ENCODE measurements around the gene FITM1. TPM values are rescaled to one million over a fixed set of nuclear protein-coding genes. Genes with fewer than 3 reads are reported as not detected.

Gene FITM1
- total RNA-seq, 1 experiment from 2014 or later, result not detected

GRCh38 chr14:24114532-24115421 lies 15.7 kb upstream of the FITM1 start, which contains the start of the genes DCAF11 and NRL:
DCAF11 (plus strand) TSS chr14:24114777; CDS start chr14:24115595, 818 bp downstream.
NRL (minus strand) TSS chr14:24114949; CDS start chr14:24082848, 32,101 bp downstream.
- DNase-seq (ENCODE audit: low read depth), result peak; percentile 99
- in situ Hi-C loops (cut with HindIII; ENCODE audit: low pct_unique_long_range_greater_than_20kb, low sequenced_read_pairs), result no loop called here

GRCh38 chr14:24115422-24116127 lies 14.9 kb upstream of the FITM1 start:
- no peak for DNase-seq (ENCODE audit: low read depth)
- in situ Hi-C loops (cut with HindIII; ENCODE audit: low pct_unique_long_range_greater_than_20kb, low sequenced_read_pairs), result no loop called here

- DNase-seq (ENCODE audit: low read depth), result no peak
- in situ Hi-C loops (cut with HindIII; ENCODE audit: low pct_unique_long_range_greater_than_20kb, low sequenced_read_pairs), result no loop called here
Measured at GRCh38 chr14:24116128-24116814, 14.2 kb upstream of the FITM1 start.

- DNase-seq (ENCODE audit: low read depth), result no peak
- in situ Hi-C loops (cut with HindIII; ENCODE audit: low pct_unique_long_range_greater_than_20kb, low sequenced_read_pairs), result no loop called here
Measured at GRCh38 chr14:24117179-24117578, 13.3 kb upstream of the FITM1 start.

GRCh38 chr14:24119691-24120090 lies 10.8 kb upstream of the FITM1 start:
- no peak for DNase-seq (ENCODE audit: low read depth)
- in situ Hi-C loops (cut with HindIII; ENCODE audit: low pct_unique_long_range_greater_than_20kb, low sequenced_read_pairs), result no loop called here

- in situ Hi-C loops (cut with HindIII; ENCODE audit: low pct_unique_long_range_greater_than_20kb, low sequenced_read_pairs), result no loop called here
Measured at GRCh38 chr14:24121210-24121609, 9.2 kb upstream of the FITM1 start.

GRCh38 chr14:24122416-24122815 lies 8.0 kb upstream of the FITM1 start:
- no peak for DNase-seq (ENCODE audit: low read depth)
- in situ Hi-C loops (cut with HindIII; ENCODE audit: low pct_unique_long_range_greater_than_20kb, low sequenced_read_pairs), result no loop called here

More at GRCh38 chr14:24121210-24121609, 9.2 kb upstream of the FITM1 start:
- DNase-seq (ENCODE audit: low read depth), result no peak

- in situ Hi-C loops (cut with HindIII; ENCODE audit: low pct_unique_long_range_greater_than_20kb, low sequenced_read_pairs), result no loop called here
- no peak for DNase-seq (ENCODE audit: low read depth)
Measured at GRCh38 chr14:24122898-24123297, 7.6 kb upstream of the FITM1 start.

GRCh38 chr14:24123424-24124417 lies 6.7 kb upstream of the FITM1 start:
- DNase-seq (ENCODE audit: low read depth), result no peak
- in situ Hi-C loops (cut with HindIII; ENCODE audit: low pct_unique_long_range_greater_than_20kb, low sequenced_read_pairs), result no loop called here

- DNase-seq (ENCODE audit: low read depth), result no peak
- in situ Hi-C loops (cut with HindIII; ENCODE audit: low pct_unique_long_range_greater_than_20kb, low sequenced_read_pairs), result no loop called here
Measured at GRCh38 chr14:24126939-24127338, 3.5 kb upstream of the FITM1 start.

- no peak for DNase-seq (ENCODE audit: low read depth)
- in situ Hi-C loops (cut with HindIII; ENCODE audit: low pct_unique_long_range_greater_than_20kb, low sequenced_read_pairs), result no loop called here
Measured at GRCh38 chr14:24127673-24128072, 2.8 kb upstream of the FITM1 start.

- no peak for DNase-seq (ENCODE audit: low read depth)
- in situ Hi-C loops (cut with HindIII; ENCODE audit: low pct_unique_long_range_greater_than_20kb, low sequenced_read_pairs), result no loop called here
Measured at GRCh38 chr14:24129410-24129998, 955 bp upstream of the FITM1 start.

GRCh38 chr14:24130717-24131548 lies 474 bp downstream of the FITM1 start:
- DNase-seq (ENCODE audit: low read depth), result no peak
- in situ Hi-C loops (cut with HindIII; ENCODE audit: low pct_unique_long_range_greater_than_20kb, low sequenced_read_pairs), result no loop called here

- no peak for DNase-seq (ENCODE audit: low read depth)
- in situ Hi-C loops (cut with HindIII; ENCODE audit: low pct_unique_long_range_greater_than_20kb, low sequenced_read_pairs), result no loop called here
Measured at GRCh38 chr14:24131549-24131966, 1.1 kb downstream of the FITM1 start.

- DNase-seq (ENCODE audit: low read depth), result no peak
- in situ Hi-C loops (cut with HindIII; ENCODE audit: low pct_unique_long_range_greater_than_20kb, low sequenced_read_pairs), result no loop called here
Measured at GRCh38 chr14:24132061-24132685, 1.7 kb downstream of the FITM1 start.

GRCh38 chr14:24132976-24133375 lies 2.5 kb downstream of the FITM1 start:
- no peak for DNase-seq (ENCODE audit: low read depth)
- in situ Hi-C loops (cut with HindIII; ENCODE audit: low pct_unique_long_range_greater_than_20kb, low sequenced_read_pairs), result no loop called here

All from Caki2 (cell line).